ENCODE measurements around the gene RRAS2. TPM values are rescaled to one million over a fixed set of nuclear protein-coding genes. Genes with fewer than 3 reads are reported as not detected.

Gene RRAS2
- total and polyA plus RNA-seq, 9 of the 15 experiments (the other 6 are each of a cell fraction or from before 2014, with no cell fraction given), result 9.4 to 47.5 (median 37.6) TPM

DNA sequence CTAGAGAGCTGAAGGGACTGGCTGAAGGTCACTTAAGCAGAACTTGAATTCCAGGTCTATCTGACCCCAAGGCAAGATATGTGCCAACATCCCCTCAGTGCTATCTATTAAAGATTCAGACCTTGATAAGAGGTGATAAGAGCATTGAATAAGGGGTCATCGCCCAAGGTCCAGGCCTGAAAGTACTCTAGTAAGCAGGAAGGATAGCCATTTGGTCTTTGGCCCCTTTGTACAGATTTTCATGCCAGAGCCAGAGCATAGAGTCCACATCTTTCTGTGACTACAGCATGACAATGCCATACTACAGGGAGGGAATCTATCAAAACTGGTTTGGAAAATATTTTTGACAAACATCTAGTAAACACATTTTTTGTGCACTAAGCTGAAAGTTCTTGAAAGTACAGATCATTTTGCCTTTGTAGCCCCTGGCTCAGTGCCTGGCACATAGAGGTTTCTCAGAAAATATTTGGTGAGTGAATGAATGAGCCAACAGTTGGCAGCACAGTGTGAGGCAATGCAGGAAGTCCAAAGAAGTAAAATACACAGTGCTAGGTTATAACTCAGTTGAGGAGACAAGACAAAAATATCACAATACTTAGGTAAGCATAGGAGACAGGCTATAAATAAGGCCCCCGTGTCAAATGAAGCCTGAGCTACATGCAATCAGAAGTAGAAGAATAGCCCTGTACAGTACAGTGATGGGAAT, 15.1 kb upstream of the RRAS2 start:
- Histone ChIP-seq H3K27me3 (ENCODE audit: control insufficient read depth in 2 of 2, insufficient read depth in 2 of 2, low read length in 2 of 2) (peaks cover 6 to 15% of the 10 kb centered on the region in 2 experiments), H3K9me3 (replicated peaks; ENCODE audit: control insufficient read depth, insufficient read depth, low read depth, low read length) (no peaks in the 10 kb centered on the region), H3K9me1 (ENCODE audit: control insufficient read depth, insufficient read depth, low read length) (no peaks in the 10 kb centered on the region), H3K4me2 (ENCODE audit: insufficient read depth, low read length) (no peak overlapping the region), H3K9ac (ENCODE audit: insufficient read depth in 1 of 2, low read depth in 2 of 2, low read length in 2 of 2) (no peak overlapping the region), H2AFZ (ENCODE audit: low read depth, low read length) (no peak overlapping the region), H3K36me3 (ENCODE audit: control insufficient read depth, insufficient read depth, low read length) (no peaks in the 10 kb centered on the region), H4K20me1 (replicated peaks; ENCODE audit: control insufficient read depth, insufficient read depth, low read length) (no peaks in the 10 kb centered on the region; the same call in 1 of the 2 replicates), H3K79me2 (ENCODE audit: control insufficient read depth, insufficient read depth, low read length) (no peaks in the 10 kb centered on the region), H3K4me1 (replicated peaks in 1 of 2; ENCODE audit: control insufficient read depth in 2 of 2, insufficient read depth in 2 of 2, low read length in 2 of 2) (no peaks in the 10 kb centered on the region), H3K27ac (ENCODE audit: extremely low read depth, low read depth, low read length) (no peak overlapping the region), H3K4me3 (no peak overlapping the region)
- no TSS peak for BruUV-seq (replicated peaks)
- WGBS (ENCODE audit: insufficient coverage, low coverage, missing lambda C conversion rate), result 3% methylated on average over 2 of the region's 2 CpGs
- ChIA-PET CTCF (ENCODE audit: low intra/inter-chr PET ratio) (no interaction called here), POLR2A (interaction anchor here (0.8 kb wide), 1 partner anchor 17 kb away, joined by 3 read pairs; no protein-coding TSS in a partner anchor)
- in situ Hi-C loops (cut with MboI), result no loop called here
- DNase-seq (ENCODE audit: extremely low read depth in 1 of 4, low spot score in 3 of 4), result no peak
- TF ChIP-seq RBM17 (IDR thresholded peaks at IDR 0.05; ENCODE audit: borderline replicate concordance, low read depth, low read length), result no peak
- no peak for TF ChIP-seq TCF7 (IDR thresholded peaks at IDR 0.05; ENCODE audit: borderline replicate concordance)
- no peak for TF ChIP-seq FOSL1 (tag; conservative IDR thresholded peaks at IDR 0.05)
- TF ChIP-seq, protein P1, sequence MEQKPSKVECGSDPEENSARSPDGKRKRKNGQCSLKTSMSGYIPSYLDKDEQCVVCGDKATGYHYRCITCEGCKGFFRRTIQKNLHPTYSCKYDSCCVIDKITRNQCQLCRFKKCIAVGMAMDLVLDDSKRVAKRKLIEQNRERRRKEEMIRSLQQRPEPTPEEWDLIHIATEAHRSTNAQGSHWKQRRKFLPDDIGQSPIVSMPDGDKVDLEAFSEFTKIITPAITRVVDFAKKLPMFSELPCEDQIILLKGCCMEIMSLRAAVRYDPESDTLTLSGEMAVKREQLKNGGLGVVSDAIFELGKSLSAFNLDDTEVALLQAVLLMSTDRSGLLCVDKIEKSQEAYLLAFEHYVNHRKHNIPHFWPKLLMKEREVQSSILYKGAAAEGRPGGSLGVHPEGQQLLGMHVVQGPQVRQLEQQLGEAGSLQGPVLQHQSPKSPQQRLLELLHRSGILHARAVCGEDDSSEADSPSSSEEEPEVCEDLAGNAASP (IDR thresholded peaks at IDR 0.05), result no peak
- TF ChIP-seq ZFPM2 (CRISPR knock-in tag; IDR thresholded peaks at IDR 0.05), result no peak
- TF ChIP-seq PTRF (tag; IDR thresholded peaks at IDR 0.05), result no peak
- no peak for TF ChIP-seq SMARCE1 (IDR thresholded peaks at IDR 0.05)
- intact Hi-C loops (cut with micrococcal nuclease), result no loop called here
- no peak for FAIRE-seq
- no peak for ATAC-seq
